ENCODE measurements around the gene BMPR1A.

GRCh38 chr10:86786368-86786767 is 29.9 kb downstream of the BMPR1A start:
- TF ChIP-seq EZH2 (IDR thresholded peaks at IDR 0.05; ENCODE audit: insufficient read depth, poor library complexity, severe bottlenecking) (no peak), EZH2phosphoT487 (IDR thresholded peaks at IDR 0.05; ENCODE audit: insufficient read depth, low read depth) (no peak)

Measured in GM23248 (cell line).